Stimulated activated CD8-positive, alpha-beta memory T cell treated with anti-CD3 and anti-CD28 coated beads, Interleukin-15, amount 100 ng/mL, for 4 hours (primary cell): ENCODE data around the gene UMOD.

Experiments
- DNase-seq, 2 donors: peaks; one replicate each; pipeline ENCODE4 v3.0.0-alpha.2; 2020; ENCODE audit warnings: low read depth in 2 of 2

Gene UMOD

DNA sequence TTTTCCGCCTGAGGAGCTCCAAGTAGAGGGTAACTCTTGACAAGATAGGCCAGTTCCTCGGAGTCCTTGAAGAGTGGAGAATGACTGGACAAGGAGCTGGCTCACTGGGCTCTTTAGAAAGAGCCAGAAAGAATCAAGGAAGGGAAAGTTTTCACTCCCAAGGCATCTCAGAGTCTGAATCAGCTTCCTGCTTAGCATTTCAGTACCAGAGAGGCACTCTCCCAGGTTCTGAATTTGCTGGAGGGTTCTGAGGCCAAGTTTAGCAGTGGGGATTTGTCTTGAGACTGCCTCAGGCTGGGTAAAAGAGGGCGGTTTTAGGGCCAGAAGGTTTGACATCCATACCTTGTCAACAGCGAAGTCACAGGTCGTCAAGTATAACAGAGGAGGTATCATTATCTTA is 50.7 kb downstream of the UMOD start:
- DNase-seq = no peak

GRCh38 chr16:20300312-20301097 is 52.0 kb downstream of the UMOD start:
- DNase-seq = no peak

DNA sequence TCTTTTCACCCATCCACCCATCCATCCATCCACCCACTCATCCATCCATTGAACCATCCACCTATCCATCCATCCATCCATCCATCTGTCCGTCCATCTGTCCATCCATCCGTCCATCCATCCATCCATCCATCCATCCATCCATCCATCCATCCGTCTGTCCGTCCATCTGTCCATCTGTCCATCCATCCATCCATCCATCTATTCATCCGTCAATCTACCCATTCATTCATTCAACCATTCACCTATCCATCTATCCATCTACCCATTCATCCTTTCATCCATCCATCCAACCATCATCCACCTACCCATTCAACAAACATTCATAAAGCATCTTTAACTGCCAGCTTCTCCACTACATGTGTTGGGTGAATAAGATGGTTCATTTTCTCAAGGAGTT is 54.1 kb downstream of the UMOD start:
- DNase-seq = no peak

DNA sequence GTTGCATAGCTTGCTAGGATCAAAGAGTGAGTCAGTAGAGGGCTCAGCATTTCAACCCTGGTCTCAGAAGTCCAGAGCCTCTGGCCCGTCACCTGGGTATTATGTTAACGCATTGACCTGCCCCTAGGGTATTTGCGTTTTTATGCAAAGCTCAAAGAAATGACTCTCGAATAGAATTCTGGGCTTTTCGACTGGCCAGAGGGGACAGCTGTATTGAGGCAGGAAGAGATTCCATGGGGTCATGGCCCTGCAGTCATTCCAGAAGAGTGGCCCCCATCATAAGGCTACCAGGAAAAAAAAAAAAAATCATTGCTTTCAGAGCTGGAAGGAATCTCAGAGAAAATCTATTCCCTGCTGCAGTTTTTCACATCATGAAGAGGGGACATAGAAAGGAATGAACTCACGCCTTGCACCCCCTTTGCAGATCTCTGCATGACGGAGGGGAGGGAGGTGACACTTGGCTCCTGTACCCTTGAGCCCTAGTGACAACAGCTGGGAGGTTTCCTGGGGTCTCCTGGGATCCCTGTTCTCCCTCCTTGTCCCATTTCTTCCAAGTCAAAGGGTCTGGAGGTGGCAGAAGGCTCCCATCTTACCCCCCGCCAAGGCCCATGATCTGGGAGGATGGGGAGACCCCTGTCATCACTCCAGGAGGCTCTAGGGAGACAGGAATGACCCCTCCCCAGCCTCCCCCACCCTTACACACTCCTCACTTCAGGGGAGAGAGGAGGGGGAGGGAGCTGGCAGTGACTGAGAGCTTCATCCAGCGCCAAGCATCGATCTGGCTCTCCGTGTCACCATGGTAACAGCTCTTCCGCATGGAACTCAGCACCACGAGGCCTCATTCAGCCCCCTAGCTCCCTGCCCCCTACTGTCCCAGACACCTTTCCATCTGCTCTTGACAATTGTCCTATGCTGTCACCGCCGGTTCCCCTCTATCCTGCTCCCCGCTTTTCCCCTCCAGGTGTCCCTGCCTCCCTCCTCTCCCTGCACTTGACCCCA is 61.0 kb downstream of the UMOD start:
- no peak for DNase-seq

GRCh38 chr16:20289571-20289970 is 62.9 kb downstream of the UMOD start:
- DNase-seq = no peak

GRCh38 chr16:20285993-20286499 is 66.5 kb downstream of the UMOD start:
- DNase-seq = no peak
